ENCODE results near the gene FAM13C.
"Not testable (repeated sequence)": the region's sequence is repeated elsewhere in the genome, so short reads cannot be mapped to it uniquely, and the experiment has no call there.

Gene FAM13C

GRCh38 chr10:59272061-59272460 is 90.3 kb downstream of the FAM13C start:
- DNase-seq, result no peak

GRCh38 chr10:59271160-59271559 is 91.2 kb downstream of the FAM13C start:
- no peak for DNase-seq

DNA sequence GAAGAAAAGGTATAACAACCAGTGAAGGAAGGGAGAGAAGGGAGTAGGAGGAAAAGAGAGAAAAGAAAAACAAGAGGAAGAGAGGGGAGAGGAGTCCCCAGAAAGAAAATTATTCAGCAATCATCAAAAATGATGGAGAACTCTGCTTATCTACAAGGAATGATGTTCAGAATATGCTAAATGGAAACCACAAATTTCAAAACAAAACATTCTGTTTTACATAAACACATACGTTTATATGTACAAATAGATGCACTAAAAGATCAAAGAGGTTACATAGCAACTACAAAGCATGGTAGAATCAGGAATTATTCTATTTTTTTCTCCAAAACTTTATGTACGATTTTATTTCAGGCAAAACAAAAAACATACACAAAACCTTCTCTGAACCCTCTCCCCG is 91.9 kb downstream of the FAM13C start:
- no peak for DNase-seq

GRCh38 chr10:59269651-59270050 is 92.7 kb downstream of the FAM13C start:
- no peak for DNase-seq

DNA sequence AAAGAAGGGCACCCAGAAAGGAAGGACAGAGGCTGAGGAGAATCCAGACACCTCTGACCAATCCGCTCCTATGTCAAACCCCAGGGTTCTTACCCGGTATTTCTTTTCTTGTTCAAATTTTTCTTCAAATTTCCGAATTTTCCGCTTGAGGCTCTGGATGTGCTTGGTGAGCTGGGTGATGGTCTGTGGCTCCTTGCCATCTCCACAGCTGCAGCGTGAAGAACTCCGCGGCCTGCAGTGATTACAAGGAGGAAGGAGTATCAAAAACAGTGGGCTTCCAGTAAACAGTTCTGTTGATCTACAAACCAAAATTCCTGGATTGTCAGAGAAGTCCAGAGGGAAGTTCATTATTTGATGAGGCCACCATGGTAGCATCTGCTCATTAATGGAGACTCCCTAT is 93.9 kb downstream of the FAM13C start:
- no peak for DNase-seq

GRCh38 chr10:59266321-59266720 is 96.0 kb downstream of the FAM13C start:
- DNase-seq, result no peak

GRCh38 chr10:59265141-59265540 is 97.2 kb downstream of the FAM13C start:
- DNase-seq, result no peak

GRCh38 chr10:59258890-59259289 is 103.5 kb downstream of the FAM13C start:
- DNase-seq, result no peak

- no peak for DNase-seq
These were observed 105.1 kb downstream of the FAM13C start for GRCh38 chr10:59257224-59257623.

DNA sequence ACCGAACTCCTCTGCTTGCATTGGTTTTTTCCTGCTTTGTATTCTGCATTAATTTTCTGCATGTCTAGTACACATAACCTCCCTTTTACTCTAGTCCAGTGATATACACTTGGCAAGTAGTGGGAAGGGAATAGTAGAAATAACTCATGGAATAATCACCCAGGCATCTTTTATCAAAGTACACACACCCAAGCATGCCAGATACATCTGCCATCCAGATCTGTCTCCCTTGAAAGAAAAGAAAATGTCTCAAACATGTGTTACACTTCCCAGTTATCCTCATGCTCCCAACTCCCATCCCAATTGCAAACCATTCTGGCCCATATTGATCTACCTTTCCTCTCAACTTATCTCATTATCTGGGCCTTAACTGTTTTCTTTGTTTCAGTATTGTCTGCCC is 106.9 kb downstream of the FAM13C start:
- DNase-seq, result no peak

GRCh38 chr10:59252491-59252890 is 109.9 kb downstream of the FAM13C start:
- no peak for DNase-seq

GRCh38 chr10:59245686-59246085 is 116.7 kb downstream of the FAM13C start:
- no peak for DNase-seq

DNA sequence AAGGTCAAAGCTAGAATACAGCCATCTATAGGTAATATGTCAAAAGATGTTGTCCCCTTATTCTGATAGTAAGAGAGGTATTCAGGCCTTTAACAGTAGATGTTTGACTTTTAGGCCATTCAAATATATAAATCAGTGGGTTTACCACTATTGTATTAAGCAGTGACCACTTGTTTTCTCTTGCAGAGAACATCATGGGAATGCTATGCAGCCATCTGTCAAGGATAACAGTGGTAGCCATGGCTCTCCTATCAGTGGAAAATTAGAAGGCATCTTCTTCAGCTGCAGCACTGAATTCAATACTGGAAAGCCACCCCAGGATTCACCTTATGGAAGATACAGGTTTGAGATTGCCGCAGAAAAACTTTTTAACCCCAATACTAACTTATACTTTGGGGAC is 117.5 kb downstream of the FAM13C start:
- no peak for DNase-seq

DNA sequence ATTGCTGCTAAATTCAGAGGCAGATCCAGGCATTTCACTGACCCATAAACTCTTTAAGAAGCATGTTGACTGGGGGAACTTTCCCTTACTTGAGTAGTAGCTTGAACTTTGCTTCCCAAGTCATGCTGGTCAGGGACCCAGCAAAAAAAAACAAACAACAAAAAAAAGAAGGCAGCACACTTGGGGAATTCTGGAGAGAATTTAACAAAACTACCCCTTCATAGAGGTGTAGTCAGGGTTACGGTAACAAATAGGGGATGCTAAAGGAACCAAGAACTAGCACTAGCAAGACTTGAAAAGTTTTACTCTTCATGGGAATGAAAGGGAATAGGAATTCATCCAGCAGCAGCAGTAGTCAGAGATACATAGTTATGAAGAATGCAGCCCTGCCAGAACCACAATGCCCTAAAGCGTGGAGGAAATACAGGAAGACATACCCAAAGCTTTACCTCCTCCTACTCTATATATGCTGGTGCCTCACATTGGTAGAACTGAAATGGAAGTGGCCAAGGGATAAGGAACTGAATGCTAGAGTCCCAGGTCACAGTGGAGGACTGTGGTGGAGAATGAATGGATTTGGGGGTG is 118.6 kb downstream of the FAM13C start:
- DNase-seq, result no peak

DNA sequence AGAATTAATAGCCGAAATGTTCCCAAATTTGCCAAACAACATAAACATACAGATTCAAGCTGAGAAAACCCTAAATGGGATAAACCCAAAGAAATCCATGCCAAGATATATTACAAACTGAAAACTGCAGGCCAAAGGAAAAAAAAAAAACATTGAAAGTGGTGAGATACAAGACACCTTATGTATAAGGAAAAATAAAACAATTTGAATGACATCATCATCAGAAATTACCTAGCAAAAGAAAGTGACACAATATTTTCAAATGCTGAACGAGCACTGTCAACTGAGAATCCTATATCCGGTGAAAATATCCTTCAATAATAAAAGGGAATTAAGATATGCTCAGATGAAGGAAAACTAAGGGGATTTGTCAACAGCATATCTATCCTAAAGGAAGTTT is 119.4 kb downstream of the FAM13C start:
- DNase-seq, result no peak

- no peak for DNase-seq
These were observed 120.3 kb downstream of the FAM13C start for GRCh38 chr10:59242057-59242456.

GRCh38 chr10:59240582-59241183 is 121.7 kb downstream of the FAM13C start:
- peak in 1 of 2 experiments; percentile 16 for DNase-seq

GRCh38 chr10:59239108-59239507 is 123.2 kb downstream of the FAM13C start:
- not testable (repeated sequence) for DNase-seq

- no peak for DNase-seq
These were observed 124.6 kb downstream of the FAM13C start for GRCh38 chr10:59237775-59238174.

DNA sequence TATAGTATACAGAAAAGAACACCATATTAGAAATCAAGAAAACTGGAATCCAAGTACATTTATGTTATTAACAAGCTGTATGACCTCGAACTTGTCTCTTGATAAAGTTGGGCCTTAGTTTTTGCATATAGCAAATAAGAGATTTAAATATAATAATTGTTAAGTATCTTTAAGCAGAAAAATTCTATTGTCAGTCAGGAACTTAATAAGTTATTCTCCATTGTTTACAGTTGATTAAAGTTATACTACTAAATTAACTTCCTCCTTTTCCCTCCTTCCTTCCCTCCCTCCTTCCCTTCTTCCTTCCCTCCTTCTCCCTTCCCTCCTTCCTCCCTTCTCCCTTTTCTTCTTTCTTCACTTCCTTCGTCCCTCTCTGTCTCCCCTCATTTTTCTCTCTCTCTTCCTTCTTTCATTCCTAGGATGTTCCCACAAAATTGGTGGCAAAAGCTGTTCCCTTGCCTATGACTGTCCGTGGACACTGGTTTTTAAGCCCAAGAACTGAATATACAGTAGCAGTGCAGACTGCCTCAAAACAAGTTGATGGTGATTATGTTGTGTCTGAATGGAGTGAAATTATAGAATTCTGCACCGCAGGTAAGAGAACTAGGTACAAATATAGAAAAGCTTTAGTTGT is 126.2 kb downstream of the FAM13C start:
- DNase-seq, result no peak

GRCh38 chr10:59234816-59235429 is 127.4 kb downstream of the FAM13C start:
- no peak for DNase-seq

DNA sequence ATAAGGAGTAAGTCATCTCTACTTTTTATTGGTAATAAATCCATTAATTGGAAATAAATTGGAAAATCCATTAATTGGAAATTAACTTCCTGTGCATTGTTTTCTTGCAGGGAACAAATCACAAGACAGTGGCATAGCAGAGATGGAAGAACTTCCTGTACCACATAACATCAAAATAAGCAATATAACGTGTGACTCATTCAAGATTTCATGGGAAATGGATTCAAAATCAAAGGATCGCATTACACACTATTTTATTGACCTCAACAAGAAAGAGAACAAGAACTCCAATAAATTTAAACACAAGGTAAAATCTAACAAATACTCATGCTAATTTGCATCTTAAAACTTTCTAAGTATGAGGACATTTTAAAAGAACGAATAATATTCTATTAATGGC is 128.2 kb downstream of the FAM13C start:
- DNase-seq, result no peak

DNA sequence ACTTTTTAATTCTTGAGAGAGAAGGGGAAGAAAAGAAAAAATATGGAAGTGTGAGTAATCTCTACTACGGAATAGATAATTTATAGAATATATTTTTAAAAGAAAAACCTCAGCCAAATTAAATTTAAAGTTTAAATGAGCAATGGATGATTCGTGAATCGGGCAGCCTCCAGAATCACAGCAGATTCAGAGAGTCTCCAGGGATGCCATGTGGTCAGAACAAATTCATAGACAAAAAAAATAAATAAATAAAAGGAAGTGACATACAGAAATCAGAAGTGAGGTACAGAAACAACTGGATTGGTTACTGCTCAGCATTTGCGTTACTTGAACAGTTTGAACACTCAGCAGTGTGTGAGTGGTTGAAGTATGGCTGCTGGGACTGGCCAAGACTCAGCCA is 132.9 kb downstream of the FAM13C start:
- no peak for DNase-seq

GRCh38 chr10:59227136-59227673 is 135.1 kb downstream of the FAM13C start:
- DNase-seq, result no peak
